ENCODE results near the gene HHIPL2.

HHIPL2 gene

GRCh38 chr1:222540598-222540995 is 7.3 kb downstream of the HHIPL2 start:
- no peak for TF ChIP-seq SUZ12 (IDR thresholded peaks at IDR 0.05; ENCODE audit: extremely low read depth, insufficient read depth, insufficient read length)
- no peak for TF ChIP-seq YY1 (IDR thresholded peaks at IDR 0.05; ENCODE audit: insufficient read depth, insufficient read length)
- no peak for TF ChIP-seq ZNF274 (IDR thresholded peaks at IDR 0.05; ENCODE audit: low read depth, low read length)
- Histone ChIP-seq H3K9ac (ENCODE audit: insufficient read length, low read depth) (no peak overlapping the region), H3K27me3 (ENCODE audit: insufficient read depth, insufficient read length) (no peaks in the 10 kb centered on the region), H3K36me3 (ENCODE audit: insufficient read depth, insufficient read length, low read length) (peaks cover 47% of the 10 kb centered on the region), H3K4me1 (ENCODE audit: insufficient read depth, insufficient read length) (peaks cover 3% of the 10 kb centered on the region), H3K9me3 (ENCODE audit: insufficient read depth, low read length) (no peaks in the 10 kb centered on the region), H3K4me3 (ENCODE audit: insufficient read length, low read depth) (no peak overlapping the region)
- no peak for DNase-seq (ENCODE audit: low read depth, low spot score)

GRCh38 chr1:222539951-222540597 is 7.8 kb downstream of the HHIPL2 start:
- peaks cover 3% of the 10 kb centered on the region for H3K4me1 ChIP-seq (ENCODE audit: insufficient read depth, insufficient read length)
- H3K27me3 ChIP-seq (ENCODE audit: insufficient read depth, insufficient read length): no peaks in the 10 kb centered on the region
- H3K9me3 ChIP-seq (ENCODE audit: insufficient read depth, low read length): no peaks in the 10 kb centered on the region
- TF ChIP-seq SUZ12 (IDR thresholded peaks at IDR 0.05; ENCODE audit: extremely low read depth, insufficient read depth, insufficient read length) (no peak), YY1 (IDR thresholded peaks at IDR 0.05; ENCODE audit: insufficient read depth, insufficient read length) (no peak), ZNF274 (IDR thresholded peaks at IDR 0.05; ENCODE audit: low read depth, low read length) (no peak)
- H3K9ac ChIP-seq (ENCODE audit: insufficient read length, low read depth): no peak overlapping the region
- DNase-seq (ENCODE audit: low read depth, low spot score): no peak
- no peak overlapping the region for H3K4me3 ChIP-seq (ENCODE audit: insufficient read length, low read depth)
- H3K36me3 ChIP-seq (ENCODE audit: insufficient read depth, insufficient read length, low read length): peaks cover 50% of the 10 kb centered on the region

GRCh38 chr1:222535455-222535854 is 12.4 kb downstream of the HHIPL2 start:
- H3K4me1 ChIP-seq (ENCODE audit: insufficient read depth, insufficient read length): no peaks in the 10 kb centered on the region
- H3K36me3 ChIP-seq (ENCODE audit: insufficient read depth, insufficient read length, low read length): peaks cover 28% of the 10 kb centered on the region
- H3K9me3 ChIP-seq (ENCODE audit: insufficient read depth, low read length): no peaks in the 10 kb centered on the region
- H3K9ac ChIP-seq (ENCODE audit: insufficient read length, low read depth): no peak overlapping the region
- no peak for DNase-seq (ENCODE audit: low read depth, low spot score)
- TF ChIP-seq ZNF274 (IDR thresholded peaks at IDR 0.05; ENCODE audit: low read depth, low read length): no peak
- no peak for TF ChIP-seq SUZ12 (IDR thresholded peaks at IDR 0.05; ENCODE audit: extremely low read depth, insufficient read depth, insufficient read length)
- no peak for TF ChIP-seq YY1 (IDR thresholded peaks at IDR 0.05; ENCODE audit: insufficient read depth, insufficient read length)
- no peaks in the 10 kb centered on the region for H3K27me3 ChIP-seq (ENCODE audit: insufficient read depth, insufficient read length)
- H3K4me3 ChIP-seq (ENCODE audit: insufficient read length, low read depth): no peak overlapping the region

DNA sequence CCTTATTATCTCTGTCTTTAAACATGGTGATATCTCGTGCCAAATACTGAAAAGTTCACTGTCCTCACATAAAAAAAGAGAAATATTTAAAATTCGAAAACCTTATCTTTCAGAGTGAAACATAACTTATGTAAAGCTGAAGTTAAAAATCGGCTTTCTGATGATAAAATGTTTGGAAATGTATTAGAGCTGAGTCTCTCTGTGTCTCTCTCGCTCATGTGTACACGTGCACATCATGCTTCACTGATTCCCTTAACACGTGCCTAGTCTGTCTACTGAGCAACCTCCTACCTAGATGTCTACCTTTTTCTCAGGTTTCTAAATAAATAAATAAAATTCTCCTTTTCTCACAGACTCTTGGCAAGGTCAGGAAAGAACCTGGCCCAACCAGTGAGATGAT is 17.1 kb downstream of the HHIPL2 start:
- H3K4me3 ChIP-seq (ENCODE audit: insufficient read length, low read depth): no peak overlapping the region
- no peaks in the 10 kb centered on the region for H3K4me1 ChIP-seq (ENCODE audit: insufficient read depth, insufficient read length)
- H3K36me3 ChIP-seq (ENCODE audit: insufficient read depth, insufficient read length, low read length): peaks cover 23% of the 10 kb centered on the region
- DNase-seq (ENCODE audit: low read depth, low spot score): no peak
- no peaks in the 10 kb centered on the region for H3K27me3 ChIP-seq (ENCODE audit: insufficient read depth, insufficient read length)
- H3K9ac ChIP-seq (ENCODE audit: insufficient read length, low read depth): no peak overlapping the region
- no peak for TF ChIP-seq SUZ12 (IDR thresholded peaks at IDR 0.05; ENCODE audit: extremely low read depth, insufficient read depth, insufficient read length)
- no peak for TF ChIP-seq ZNF274 (IDR thresholded peaks at IDR 0.05; ENCODE audit: low read depth, low read length)
- TF ChIP-seq YY1 (IDR thresholded peaks at IDR 0.05; ENCODE audit: insufficient read depth, insufficient read length): no peak
- H3K9me3 ChIP-seq (ENCODE audit: insufficient read depth, low read length): no peaks in the 10 kb centered on the region

DNA sequence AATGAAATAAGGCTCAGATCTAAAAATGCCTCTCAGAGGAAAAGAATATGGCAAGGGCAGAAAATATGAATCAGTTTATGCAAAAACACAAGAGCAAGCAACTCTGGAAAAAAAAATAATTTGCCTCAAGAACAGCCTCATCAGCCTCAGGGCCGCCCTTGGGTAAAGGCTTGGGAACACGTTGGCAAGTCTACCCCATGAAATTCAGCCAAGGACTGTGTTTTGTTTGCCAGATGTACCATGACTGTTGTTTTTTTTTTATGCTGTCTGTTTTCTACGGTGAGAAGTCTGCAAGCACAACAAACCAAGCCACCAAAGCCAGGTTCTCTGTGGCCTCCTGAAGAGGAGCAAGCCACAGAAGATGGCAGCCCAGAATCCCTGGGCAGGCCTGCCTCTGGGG is 18.0 kb downstream of the HHIPL2 start:
- no peaks in the 10 kb centered on the region for H3K9me3 ChIP-seq (ENCODE audit: insufficient read depth, low read length)
- no peak overlapping the region for H3K4me3 ChIP-seq (ENCODE audit: insufficient read length, low read depth)
- DNase-seq (ENCODE audit: low read depth, low spot score): no peak
- H3K36me3 ChIP-seq (ENCODE audit: insufficient read depth, insufficient read length, low read length): peaks cover 21% of the 10 kb centered on the region
- H3K27me3 ChIP-seq (ENCODE audit: insufficient read depth, insufficient read length): no peaks in the 10 kb centered on the region
- no peaks in the 10 kb centered on the region for H3K4me1 ChIP-seq (ENCODE audit: insufficient read depth, insufficient read length)
- TF ChIP-seq YY1 (IDR thresholded peaks at IDR 0.05; ENCODE audit: insufficient read depth, insufficient read length) (no peak), SUZ12 (IDR thresholded peaks at IDR 0.05; ENCODE audit: extremely low read depth, insufficient read depth, insufficient read length) (no peak), ZNF274 (IDR thresholded peaks at IDR 0.05; ENCODE audit: low read depth, low read length) (no peak)
- no peak overlapping the region for H3K9ac ChIP-seq (ENCODE audit: insufficient read length, low read depth)

- no peak overlapping the region for H3K9ac ChIP-seq (ENCODE audit: insufficient read length, low read depth)
- no peaks in the 10 kb centered on the region for H3K27me3 ChIP-seq (ENCODE audit: insufficient read depth, insufficient read length)
- H3K4me1 ChIP-seq (ENCODE audit: insufficient read depth, insufficient read length): no peaks in the 10 kb centered on the region
- no peaks in the 10 kb centered on the region for H3K9me3 ChIP-seq (ENCODE audit: insufficient read depth, low read length)
- H3K36me3 ChIP-seq (ENCODE audit: insufficient read depth, insufficient read length, low read length): peaks cover 21% of the 10 kb centered on the region
- TF ChIP-seq SUZ12 (IDR thresholded peaks at IDR 0.05; ENCODE audit: extremely low read depth, insufficient read depth, insufficient read length): no peak
- TF ChIP-seq YY1 (IDR thresholded peaks at IDR 0.05; ENCODE audit: insufficient read depth, insufficient read length): no peak
- no peak for TF ChIP-seq ZNF274 (IDR thresholded peaks at IDR 0.05; ENCODE audit: low read depth, low read length)
- H3K4me3 ChIP-seq (ENCODE audit: insufficient read length, low read depth): no peak overlapping the region
- no peak for DNase-seq (ENCODE audit: low read depth, low spot score)
Observed at GRCh38 chr1:222529181-222529580, 18.7 kb downstream of the HHIPL2 start.

DNA sequence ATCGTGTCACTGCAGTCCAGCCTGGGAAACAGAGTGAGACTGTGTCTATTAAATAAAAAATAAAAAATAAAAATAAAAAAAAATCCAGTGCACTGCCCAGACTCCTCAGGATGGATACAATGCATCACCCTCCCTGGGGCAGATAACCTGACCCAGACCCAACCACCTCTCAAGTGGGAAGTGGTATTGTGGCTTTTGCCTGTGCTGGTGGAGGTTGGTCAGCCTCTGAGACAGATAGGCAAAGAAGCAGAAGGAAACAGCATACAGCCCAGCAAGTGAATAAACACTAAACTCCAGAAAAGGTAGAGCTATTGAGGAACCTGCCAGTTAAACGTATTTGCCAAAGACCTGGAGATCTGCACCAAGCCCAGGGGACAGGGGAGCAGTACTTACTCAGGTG is 22.0 kb downstream of the HHIPL2 start:
- Histone ChIP-seq H3K4me1 (ENCODE audit: insufficient read depth, insufficient read length) (no peaks in the 10 kb centered on the region), H3K27me3 (ENCODE audit: insufficient read depth, insufficient read length) (no peaks in the 10 kb centered on the region), H3K36me3 (ENCODE audit: insufficient read depth, insufficient read length, low read length) (peaks cover 27% of the 10 kb centered on the region), H3K9ac (ENCODE audit: insufficient read length, low read depth) (no peak overlapping the region), H3K9me3 (ENCODE audit: insufficient read depth, low read length) (0 out of 2 replicates have a peak, but pooled peaks cover 6% of the 10 kb centered on the region), H3K4me3 (ENCODE audit: insufficient read length, low read depth) (no peak overlapping the region)
- DNase-seq (ENCODE audit: low read depth, low spot score): no peak
- TF ChIP-seq ZNF274 (IDR thresholded peaks at IDR 0.05; ENCODE audit: low read depth, low read length) (no peak), YY1 (IDR thresholded peaks at IDR 0.05; ENCODE audit: insufficient read depth, insufficient read length) (no peak), SUZ12 (IDR thresholded peaks at IDR 0.05; ENCODE audit: extremely low read depth, insufficient read depth, insufficient read length) (no peak)
